Fibroblast of lung (primary cell): ENCODE data around the gene EMILIN3. TPM values are rescaled to one million over a fixed set of nuclear protein-coding genes. Genes with fewer than 3 reads are reported as not detected.

ENCODE experiments used
- DNase-seq, 2 donors: peaks; one replicate each; pipeline versions ENCODE4 v3.0.0 to v3.0.0-alpha.2; 2010; ENCODE audit warnings: low read depth in 2 of 2
- H2AFZ ChIP-seq: 2 replicates; pipeline ENCODE4 v1.5.1; 2012; ENCODE audit warnings: low read length, control low read depth, inconsistent platforms
- H3K27ac ChIP-seq: 2 replicates; pipeline ENCODE4 v1.5.1; 2011; ENCODE audit warnings: low read length, control low read depth; ENCODE audit not compliant: insufficient read depth
- H3K27me3 ChIP-seq: 2 replicates; pipeline ENCODE4 v1.5.1; 2011; ENCODE audit warnings: mild to moderate bottlenecking, low read length; ENCODE audit not compliant: control insufficient read depth, insufficient read depth
- H3K36me3 ChIP-seq: 2 replicates; pipeline ENCODE4 v1.5.1; 2011; ENCODE audit warnings: low read length; ENCODE audit not compliant: control insufficient read depth, insufficient read depth
- H3K4me1 ChIP-seq: 2 replicates; pipeline ENCODE4 v1.5.1; 2011; ENCODE audit warnings: low read length; ENCODE audit not compliant: control insufficient read depth, insufficient read depth; ENCODE audit errors: extremely low read depth
- H3K4me2 ChIP-seq: 2 replicates; pipeline ENCODE4 v1.5.1; 2011; ENCODE audit warnings: low read length, control low read depth; ENCODE audit not compliant: insufficient read depth; ENCODE audit errors: extremely low read depth
- H3K4me3 ChIP-seq, 4 experiments: fragments of 200-600 bp in 1 of 4; sonication (generic) in 1 of 4; replicated peaks in 1 of 4; 2 replicates each; pipeline ENCODE4 v1.5.1; 2011 to 2016; ENCODE audit warnings: low read length in 4 of 4, low read depth in 3 of 4, mild to moderate bottlenecking in 3 of 4, control low read depth in 2 of 4, inconsistent platforms in 1 of 4, mixed read lengths in 1 of 4; ENCODE audit not compliant: insufficient read depth in 1 of 4; ENCODE audit errors: control extremely low read depth in 1 of 4
- H3K79me2 ChIP-seq: 2 replicates; pipeline ENCODE4 v1.5.1; 2012; ENCODE audit warnings: mild to moderate bottlenecking, low read length, inconsistent platforms; ENCODE audit not compliant: control insufficient read depth, insufficient read depth
- H3K9ac ChIP-seq: 2 replicates; pipeline ENCODE4 v1.5.1; 2011; ENCODE audit warnings: mild to moderate bottlenecking, low read length, control low read depth; ENCODE audit not compliant: insufficient read depth
- H3K9me3 ChIP-seq: 2 replicates; pipeline ENCODE4 v1.5.1; 2012; ENCODE audit warnings: low read depth, low read length; ENCODE audit not compliant: control insufficient read depth, insufficient read depth
- H4K20me1 ChIP-seq: 2 replicates; pipeline ENCODE4 v1.5.1; 2011; ENCODE audit warnings: low read length; ENCODE audit not compliant: control insufficient read depth, insufficient read depth; ENCODE audit errors: extremely low read depth
- EZH2 ChIP-seq: IDR thresholded peaks from 2 replicates; pipeline ENCODE4 v1.5.1; 2012; ENCODE audit warnings: low read length, control low read depth, mild to moderate bottlenecking; ENCODE audit errors: missing control alignments
- polyA plus RNA-seq, 2 donors: library from polyadenylated mRNA; depleted of rRNA in 1 of 2; stranded (reverse) in 1 of 2; unstranded in 1 of 2; fragments of >200 nt; gene quantifications; 2 replicates each; pipeline ENCODE4 v1.2.1, GENCODE V29; 2011 to 2012; ENCODE audit warnings: missing spikeins in 1 of 2
- total RNA-seq: library from RNA; depleted of rRNA; stranded (reverse); fragments of >200 nt; gene quantifications from 2 replicates; pipeline ENCODE4 v1.2.1, GENCODE V29; 2014
- TF ChIP-seq, protein P1 (sequence below), 2 donors: IDR thresholded peaks in 1 of 2; conservative IDR thresholded peaks in 1 of 2; 1 replicate in 1 of 2; 2 replicates in 1 of 2; pipeline ENCODE4 v1.5.1; 2011 to 2012; ENCODE audit warnings: low read length in 2 of 2, control low read depth in 1 of 2, inconsistent platforms in 1 of 2, low read depth in 1 of 2, mild to moderate bottlenecking in 1 of 2

Gene EMILIN3
- total and polyA plus RNA-seq, 2 donors (not counting 1 experiment from before 2014, with no cell fraction given), result 0.05 to 0.17 TPM

DNA sequence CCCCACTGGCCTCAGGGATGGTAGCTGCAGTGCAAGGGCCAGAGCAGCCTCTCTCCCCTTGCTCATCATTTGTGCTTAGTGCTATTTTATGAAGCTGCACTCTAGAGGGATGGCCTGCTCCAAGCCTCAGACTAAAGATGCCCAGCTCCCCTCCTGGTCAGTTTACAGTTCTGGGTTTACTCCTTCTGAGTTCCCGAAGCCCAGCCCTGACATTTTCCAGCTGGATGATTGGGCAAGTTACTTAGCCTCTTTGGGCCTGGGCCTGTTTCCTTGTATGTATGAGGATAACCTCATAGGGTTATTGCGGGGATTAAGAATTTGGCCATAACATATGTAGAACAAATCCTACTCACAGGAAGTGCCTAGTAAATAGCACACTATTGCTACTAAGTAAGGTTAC lies 31.8 kb upstream of the EMILIN3 start:
- H3K4me3 ChIP-seq, result no peak overlapping the region
- no peaks in the 10 kb centered on the region for H3K9me3 ChIP-seq
- H3K36me3 ChIP-seq, result no peaks in the 10 kb centered on the region
- DNase-seq, result peak in 1 of 2 donors; percentile 90
- H3K4me2 ChIP-seq, result no peak overlapping the region
- H2AFZ ChIP-seq, result no peak overlapping the region
- no peak overlapping the region for H3K9ac ChIP-seq
- no peaks in the 10 kb centered on the region for H3K79me2 ChIP-seq
- no peak overlapping the region for H3K27ac ChIP-seq
- H3K27me3 ChIP-seq, result no peaks in the 10 kb centered on the region
- TF ChIP-seq, protein P1, sequence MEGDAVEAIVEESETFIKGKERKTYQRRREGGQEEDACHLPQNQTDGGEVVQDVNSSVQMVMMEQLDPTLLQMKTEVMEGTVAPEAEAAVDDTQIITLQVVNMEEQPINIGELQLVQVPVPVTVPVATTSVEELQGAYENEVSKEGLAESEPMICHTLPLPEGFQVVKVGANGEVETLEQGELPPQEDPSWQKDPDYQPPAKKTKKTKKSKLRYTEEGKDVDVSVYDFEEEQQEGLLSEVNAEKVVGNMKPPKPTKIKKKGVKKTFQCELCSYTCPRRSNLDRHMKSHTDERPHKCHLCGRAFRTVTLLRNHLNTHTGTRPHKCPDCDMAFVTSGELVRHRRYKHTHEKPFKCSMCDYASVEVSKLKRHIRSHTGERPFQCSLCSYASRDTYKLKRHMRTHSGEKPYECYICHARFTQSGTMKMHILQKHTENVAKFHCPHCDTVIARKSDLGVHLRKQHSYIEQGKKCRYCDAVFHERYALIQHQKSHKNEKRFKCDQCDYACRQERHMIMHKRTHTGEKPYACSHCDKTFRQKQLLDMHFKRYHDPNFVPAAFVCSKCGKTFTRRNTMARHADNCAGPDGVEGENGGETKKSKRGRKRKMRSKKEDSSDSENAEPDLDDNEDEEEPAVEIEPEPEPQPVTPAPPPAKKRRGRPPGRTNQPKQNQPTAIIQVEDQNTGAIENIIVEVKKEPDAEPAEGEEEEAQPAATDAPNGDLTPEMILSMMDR (conservative IDR thresholded peaks at IDR 0.05 in 1 of 2, IDR thresholded peaks at IDR 0.05 in 1 of 2; ENCODE audit: low read depth in 1 of 2, low read length in 2 of 2), result peak; percentile 3 to 21
- no peak for TF ChIP-seq EZH2
- H4K20me1 ChIP-seq, result no peaks in the 10 kb centered on the region
- no peaks in the 10 kb centered on the region for H3K4me1 ChIP-seq

DNA sequence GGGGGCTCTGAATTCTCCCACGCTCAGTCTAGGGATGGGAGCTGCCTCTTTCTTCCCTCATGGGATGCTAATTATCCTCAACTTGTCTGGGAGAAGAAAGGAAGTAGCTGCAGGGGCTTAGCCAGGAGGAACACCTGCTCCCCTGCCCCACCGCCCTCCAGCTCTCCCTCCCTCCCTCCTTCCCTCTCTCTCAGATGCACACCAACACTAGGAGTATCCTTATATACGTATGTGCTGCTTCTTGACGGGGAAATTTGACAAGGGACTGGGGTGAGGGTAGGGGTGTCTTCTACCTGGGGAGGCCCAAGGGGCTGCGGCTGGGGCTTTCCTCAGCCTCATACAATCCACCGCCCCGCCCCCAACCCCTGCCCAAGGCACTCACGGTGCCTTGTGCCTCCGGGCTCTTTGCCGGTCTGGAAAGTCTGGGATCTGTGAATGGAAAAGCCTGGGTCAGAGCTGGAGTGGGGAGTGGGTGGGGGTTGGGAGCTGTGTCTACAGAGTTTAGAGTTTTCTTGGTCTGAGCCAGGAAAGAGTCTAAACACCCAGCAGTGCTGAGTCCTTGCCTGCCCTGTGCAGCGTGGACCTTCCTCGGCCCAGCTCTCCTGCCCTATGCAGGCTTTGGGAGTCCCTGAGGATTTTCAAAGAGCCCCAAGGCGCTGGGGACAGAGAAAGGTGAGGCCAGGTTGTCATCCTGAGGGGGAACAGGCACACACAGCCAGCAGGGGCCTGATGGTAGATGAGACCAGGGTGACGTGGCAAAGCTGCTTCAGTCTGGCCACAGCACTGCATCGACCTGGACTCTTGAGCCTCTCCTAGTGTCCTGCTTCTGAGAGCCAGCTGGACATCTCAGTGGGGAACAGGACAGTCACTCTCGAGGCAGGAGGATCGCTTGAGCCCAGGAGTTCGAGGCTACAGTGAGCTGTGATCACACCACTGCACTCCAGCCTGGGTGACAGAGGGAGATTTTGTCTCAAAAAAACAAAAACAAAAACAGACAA lies 29.3 kb upstream of the EMILIN3 start:
- H4K20me1 ChIP-seq, result no peaks in the 10 kb centered on the region
- no peak overlapping the region for H3K4me3 ChIP-seq
- no peaks in the 10 kb centered on the region for H3K36me3 ChIP-seq
- peak overlapping the region; percentile 40 for H2AFZ ChIP-seq
- H3K27me3 ChIP-seq, result no peaks in the 10 kb centered on the region
- H3K27ac ChIP-seq, result no peak overlapping the region
- no peak for DNase-seq
- H3K9me3 ChIP-seq, result no peaks in the 10 kb centered on the region
- no peak overlapping the region for H3K4me2 ChIP-seq
- no peaks in the 10 kb centered on the region for H3K4me1 ChIP-seq
- no peaks in the 10 kb centered on the region for H3K79me2 ChIP-seq
- no peak overlapping the region for H3K9ac ChIP-seq
- TF ChIP-seq, protein P1 (conservative IDR thresholded peaks at IDR 0.05 in 1 of 2, IDR thresholded peaks at IDR 0.05 in 1 of 2; ENCODE audit: low read depth in 1 of 2, low read length in 2 of 2), result no peak
- TF ChIP-seq EZH2, result no peak

DNA sequence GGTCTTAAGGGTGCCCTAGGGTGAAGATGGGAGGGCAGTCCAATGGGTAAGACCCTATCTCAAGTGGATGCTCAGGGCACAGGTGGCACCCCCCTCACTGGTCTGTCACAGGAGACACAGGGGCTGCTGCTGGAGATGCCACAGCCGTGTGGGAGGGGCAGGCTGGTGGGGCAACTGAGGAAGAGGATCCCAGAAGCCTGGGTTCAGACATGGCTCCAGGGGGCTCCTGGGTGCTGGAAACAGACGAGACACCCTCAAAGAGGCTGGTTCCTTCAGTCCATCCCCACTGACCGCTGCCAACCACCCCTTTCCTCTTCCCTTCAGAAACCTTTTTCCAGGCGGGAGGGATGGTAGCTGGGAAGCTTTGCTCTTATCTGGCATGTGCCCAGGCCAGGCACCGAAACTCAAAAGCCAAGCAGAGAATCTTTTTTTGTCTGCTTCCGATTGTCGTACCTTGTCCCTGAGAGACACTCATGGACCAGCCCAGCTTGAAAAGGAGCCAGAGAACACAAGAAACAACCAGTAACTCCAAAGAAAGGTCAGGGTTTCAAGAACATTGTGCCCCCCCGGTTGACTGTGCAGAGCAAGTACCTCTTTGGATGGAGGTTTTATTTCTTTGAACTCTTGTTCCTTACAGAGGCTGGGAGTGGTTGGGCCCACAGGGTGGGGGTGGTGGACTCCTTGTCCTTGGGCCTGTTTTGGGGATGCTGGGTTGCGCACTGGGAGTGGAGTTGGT lies 28.5 kb upstream of the EMILIN3 start:
- Histone ChIP-seq H3K27me3 (no peaks in the 10 kb centered on the region), H3K4me2 (no peak overlapping the region), H3K79me2 (no peaks in the 10 kb centered on the region), H2AFZ (no peak overlapping the region), H3K9ac (no peak overlapping the region), H3K4me1 (no peaks in the 10 kb centered on the region), H4K20me1 (no peaks in the 10 kb centered on the region), H3K27ac (no peak overlapping the region), H3K4me3 (no peak overlapping the region), H3K9me3 (no peaks in the 10 kb centered on the region), H3K36me3 (no peaks in the 10 kb centered on the region)
- TF ChIP-seq, protein P1 (conservative IDR thresholded peaks at IDR 0.05 in 1 of 2, IDR thresholded peaks at IDR 0.05 in 1 of 2; ENCODE audit: low read depth in 1 of 2, low read length in 2 of 2), result no peak
- no peak for TF ChIP-seq EZH2
- no peak for DNase-seq
